SK-N-SH treated with all-trans-retinoic acid at 6 μM for 48 hours (cell line): ENCODE results near the gene RMND5B.

ENCODE experiments used
- ARNTL ChIP-seq: fragments of 450-650 bp; formaldehyde crosslinking; IDR thresholded peaks from 2 replicates; pipeline ENCODE4 v1.5.0; 2020; ENCODE audit warnings: low read depth, mild to moderate bottlenecking, moderate library complexity, borderline replicate concordance
- CREB5 ChIP-seq: fragments of 250-450 bp; sonication (Bioruptor Pico); IDR thresholded peaks from 2 replicates; pipeline ENCODE4 v1.5.1; 2020; ENCODE audit warnings: low read depth, mild to moderate bottlenecking, moderate library complexity
- ISL1 ChIP-seq: fragments of 250-450 bp; sonication (Bioruptor Pico); IDR thresholded peaks from 2 replicates; pipeline ENCODE4 v2.1.2; 2022; ENCODE audit warnings: mild to moderate bottlenecking, moderate library complexity
- POU6F1 ChIP-seq: fragments of 250-450 bp; sonication (Bioruptor Pico); IDR thresholded peaks from 2 replicates; pipeline ENCODE4 v1.8.0; 2021; ENCODE audit warnings: low read depth, mild to moderate bottlenecking, moderate library complexity, borderline replicate concordance
- ZFP3 ChIP-seq: fragments of 250-450 bp; sonication (Bioruptor Pico); IDR thresholded peaks from 2 replicates; pipeline ENCODE4 v1.5.0; 2020; ENCODE audit warnings: mild to moderate bottlenecking, moderate library complexity
- ZNF565 ChIP-seq: fragments of 450-650 bp; formaldehyde crosslinking; conservative IDR thresholded peaks from 2 replicates; pipeline ENCODE4 v1.5.0; 2020; ENCODE audit warnings: low read depth, mild to moderate bottlenecking, moderate library complexity

GRCh38 chr5:178120607-178121357 is 10.0 kb upstream of the RMND5B start:
- no peak for TF ChIP-seq ZNF565 (CRISPR knock-in tag)
- TF ChIP-seq ZFP3 (CRISPR knock-in tag): no peak
- TF ChIP-seq CREB5: no peak
- TF ChIP-seq ISL1: no peak
- no peak for TF ChIP-seq POU6F1 (CRISPR knock-in tag)
- no peak for TF ChIP-seq ARNTL (CRISPR knock-in tag)
